HepG2 (cell line): Measurements from ENCODE around the gene RTP1. TPM values are rescaled to one million over a fixed set of nuclear protein-coding genes. Genes with fewer than 3 reads are reported as not detected.

Experiments used
- ATAC-seq: fragments of 200-7000 bp; cut with Tn5 transposase; 3 replicates; pipeline ENCODE4 v1.9.1; 2020; ENCODE audit warnings: mild to moderate bottlenecking, moderate library complexity
- BruUV-seq: library from RNA; stranded (reverse); fragments of 400-500 nt; replicated peaks from 2 replicates; lab custom pipeline; 2021; lab: Mats Ljungman, UMichigan
- CTCF ChIA-PET: fragments of 300-600 bp; formaldehyde crosslinking; extraction: SDS; loops from one replicate; lab custom pipeline; 2021; ENCODE audit warnings: low total read pairs, inconsistent platforms, low intra/inter-chr PET ratio; lab: Yijun Ruan, JAX
- POLR2A ChIA-PET: fragments of 350-600 bp; sonication (Branson Sonifier 250); formaldehyde crosslinking; loops from one replicate; lab custom pipeline; 2020; ENCODE audit warnings: antibody characterized with exemption, inconsistent platforms; lab: Yijun Ruan, JAX
- DNase-seq: peaks from one replicate; pipeline ENCODE4 v3.0.0-alpha.2; 2015; ENCODE audit warnings: low spot score
- FAIRE-seq: peaks from 3 replicates; lab custom pipeline; 2011; peaks lifted over from hg19 to GRCh38; lab: Jason Lieb, UNC
- H2AFZ ChIP-seq: one replicate; pipeline ENCODE4 v1.6.1; 2011; ENCODE audit warnings: low read length, inconsistent platforms
- H3K27ac ChIP-seq: fragments of 300-600 bp; 3 replicates; pipeline ENCODE4 v1.8.0; 2011; ENCODE audit warnings: mixed run types, mild to moderate bottlenecking, mixed read lengths, low read length, inconsistent platforms; ENCODE audit not compliant: insufficient read depth; ENCODE audit errors: extremely low read length
- H3K27me3 ChIP-seq, 2 experiments: fragments of 200-600 bp in 1 of 2; 2 replicates in 1 of 2; 3 replicates in 1 of 2; pipeline versions ENCODE4 v1.6.0 to v1.8.0; 2011; ENCODE audit warnings: low read length in 2 of 2, mild to moderate bottlenecking in 2 of 2, moderate library complexity in 2 of 2, inconsistent platforms in 1 of 2; ENCODE audit not compliant: insufficient read depth in 2 of 2, control insufficient read depth in 1 of 2
- H3K36me3 ChIP-seq, 2 experiments: fragments of 200-600 bp in 1 of 2; replicated peaks in 1 of 2; 2 replicates in 1 of 2; 3 replicates in 1 of 2; pipeline versions ENCODE4 v1.5.1 to v1.8.0; 2011; ENCODE audit warnings: low read length in 2 of 2, inconsistent platforms in 1 of 2; ENCODE audit not compliant: insufficient read depth in 2 of 2, control insufficient read depth in 1 of 2
- H3K4me1 ChIP-seq: 2 replicates; pipeline ENCODE4 v1.5.1; 2012; ENCODE audit warnings: low read length, inconsistent platforms; ENCODE audit not compliant: insufficient read depth
- H3K4me2 ChIP-seq: 2 replicates; pipeline ENCODE4 v1.6.0; 2011; ENCODE audit warnings: low read depth, low read length, inconsistent platforms
- H3K4me3 ChIP-seq, 3 experiments: fragments of 200-600 bp in 1 of 3; sonication (generic), shearing (Covaris generic) in 1 of 3; replicated peaks in 1 of 3; 2 replicates each; pipeline ENCODE4 v1.5.1; 2011 to 2016; ENCODE audit warnings: low read length in 3 of 3, inconsistent platforms in 2 of 3, low read depth in 2 of 3, mild to moderate bottlenecking in 2 of 3, control low read depth in 1 of 3, mixed read lengths in 1 of 3; ENCODE audit not compliant: insufficient read depth in 1 of 3
- H3K79me2 ChIP-seq: one replicate; pipeline ENCODE4 v1.6.1; 2011; ENCODE audit warnings: low read length, inconsistent platforms; ENCODE audit not compliant: insufficient read depth
- H3K9ac ChIP-seq: 2 replicates; pipeline ENCODE4 v1.6.0; 2011; ENCODE audit warnings: mild to moderate bottlenecking, low read depth, low read length, inconsistent platforms; ENCODE audit not compliant: insufficient read depth
- H3K9me3 ChIP-seq: 2 replicates; pipeline ENCODE4 v1.5.1; 2012; ENCODE audit warnings: mild to moderate bottlenecking, low read length
- H4K20me1 ChIP-seq: 2 replicates; pipeline ENCODE4 v1.6.0; 2011; ENCODE audit warnings: inconsistent platforms, mild to moderate bottlenecking, low read length, moderate library complexity; ENCODE audit not compliant: insufficient read depth
- RFXANK ChIP-seq: IDR thresholded peaks from 2 replicates; pipeline ENCODE4 v1.6.1; 2016
- SNAPC2 ChIP-seq: sonication (generic); formaldehyde crosslinking; IDR thresholded peaks from 2 replicates; pipeline ENCODE4 v1.8.1; 2022; ENCODE audit warnings: mild to moderate bottlenecking, missing genetic modification reagents
- ZBTB21 ChIP-seq: sonication (generic); formaldehyde crosslinking; IDR thresholded peaks from 2 replicates; pipeline ENCODE4 v1.4.0; 2020; ENCODE audit warnings: missing genetic modification reagents
- ZNF24 ChIP-seq: fragments of 450-650 bp; IDR thresholded peaks from 2 replicates; pipeline ENCODE4 v1.6.1; 2017; ENCODE audit warnings: antibody characterized with exemption, mild to moderate bottlenecking
- ZNF33A ChIP-seq: sonication (generic); formaldehyde crosslinking; IDR thresholded peaks from 2 replicates; pipeline ENCODE4 v1.5.1; 2020; ENCODE audit warnings: missing genetic modification reagents, mild to moderate bottlenecking, moderate library complexity, borderline replicate concordance
- ZNF549 ChIP-seq: sonication (generic); formaldehyde crosslinking; IDR thresholded peaks from 2 replicates; pipeline ENCODE4 v1.5.0; 2020; ENCODE audit warnings: missing genetic modification reagents
- ZNF841 ChIP-seq: sonication (generic); formaldehyde crosslinking; IDR thresholded peaks from 2 replicates; pipeline ENCODE4 v1.8.1; 2023; ENCODE audit warnings: missing genetic modification reagents, borderline replicate concordance
- WGBS: methylation state at CpG from one replicate; pipeline ENCODE4 v1.1.6; 2017; ENCODE audit warnings: low lambda C conversion rate; 5-methylcytosine and 5-hydroxymethylcytosine counted together
- in situ Hi-C: cut with HindIII; loops from 2 replicates; pipeline ENCODE4 v1.10.0; 2017; ENCODE audit warnings: low pct_unique_long_range_greater_than_20kb; ENCODE audit not compliant: extremely low pct_ligation_motif_present
- intact Hi-C: fragments of 100-400 bp; cut with micrococcal nuclease; formaldehyde crosslinking; loops from one replicate; pipeline ENCODE4 v1.10.0; 2022; ENCODE audit not compliant: unreplicated experiment
- polyA plus RNA-seq, 8 experiments: library from polyadenylated mRNA; depleted of rRNA in 3 of 8; stranded (reverse) in 7 of 8; unstranded in 1 of 8; fragments of >200 nt; fragmentation: Illumina TruSeq in 4 of 8; extraction: Trizol in 4 of 8; gene quantifications; 2 replicates each; pipeline versions ENCODE4 v1.2.1 to v1.2.3, GENCODE V29; 2011 to 2016; ENCODE audit warnings: low read depth in 4 of 8, missing spikeins in 1 of 8, mixed read lengths in 1 of 8; ENCODE audit not compliant: insufficient read depth in 1 of 8
- total RNA-seq, 5 experiments: library from RNA; depleted of rRNA; stranded (reverse); fragments of >200 nt; fragmentation: Illumina TruSeq; extraction: Trizol; gene quantifications; 2 replicates each; pipeline ENCODE4 v1.2.3, GENCODE V29; 2016; ENCODE audit warnings: low read depth in 1 of 5
- TF ChIP-seq, protein P1 (sequence below): sonication (generic); formaldehyde crosslinking; IDR thresholded peaks from 2 replicates; pipeline ENCODE4 v1.5.0; 2020; ENCODE audit warnings: mild to moderate bottlenecking, missing genetic modification reagents
- TF ChIP-seq, protein P2 (sequence below): sonication (generic); formaldehyde crosslinking; IDR thresholded peaks from 2 replicates; pipeline ENCODE4 v1.4.0; 2020; ENCODE audit warnings: mild to moderate bottlenecking, missing genetic modification reagents
- TF ChIP-seq, protein P3 (sequence below): sonication (generic); formaldehyde crosslinking; IDR thresholded peaks from 2 replicates; pipeline ENCODE4 v1.5.0; 2020; ENCODE audit warnings: missing genetic modification reagents
- TF ChIP-seq, protein P4 (sequence below): sonication (generic); formaldehyde crosslinking; IDR thresholded peaks from 2 replicates; pipeline ENCODE4 v1.8.0; 2023; ENCODE audit warnings: mild to moderate bottlenecking, missing genetic modification reagents

Gene RTP1
- total and polyA plus RNA-seq, 2 of the 13 experiments (the other 11 are each of a cell fraction or from before 2014, with no cell fraction given): not detected

DNA sequence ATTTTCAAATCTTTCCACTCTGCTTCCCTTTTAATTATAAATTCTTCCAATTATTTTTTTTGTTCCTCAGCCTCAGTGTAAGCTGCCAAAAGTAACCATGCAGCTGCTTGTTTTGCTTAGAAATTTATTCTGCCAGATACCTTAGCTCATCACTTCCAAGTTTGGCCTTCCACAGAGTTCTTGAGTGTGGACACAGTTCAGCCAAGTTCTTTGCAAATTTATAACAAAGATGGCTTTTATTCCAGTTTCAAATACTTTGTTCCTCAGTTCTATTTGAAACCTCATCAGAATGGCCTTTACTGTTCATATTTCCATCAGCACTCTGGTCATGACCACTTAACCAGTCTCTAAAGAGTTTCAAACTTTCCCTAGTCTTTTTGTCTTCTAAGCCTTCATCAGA lies 10.3 kb downstream of the RTP1 start (continued):
- TF ChIP-seq, protein P1, sequence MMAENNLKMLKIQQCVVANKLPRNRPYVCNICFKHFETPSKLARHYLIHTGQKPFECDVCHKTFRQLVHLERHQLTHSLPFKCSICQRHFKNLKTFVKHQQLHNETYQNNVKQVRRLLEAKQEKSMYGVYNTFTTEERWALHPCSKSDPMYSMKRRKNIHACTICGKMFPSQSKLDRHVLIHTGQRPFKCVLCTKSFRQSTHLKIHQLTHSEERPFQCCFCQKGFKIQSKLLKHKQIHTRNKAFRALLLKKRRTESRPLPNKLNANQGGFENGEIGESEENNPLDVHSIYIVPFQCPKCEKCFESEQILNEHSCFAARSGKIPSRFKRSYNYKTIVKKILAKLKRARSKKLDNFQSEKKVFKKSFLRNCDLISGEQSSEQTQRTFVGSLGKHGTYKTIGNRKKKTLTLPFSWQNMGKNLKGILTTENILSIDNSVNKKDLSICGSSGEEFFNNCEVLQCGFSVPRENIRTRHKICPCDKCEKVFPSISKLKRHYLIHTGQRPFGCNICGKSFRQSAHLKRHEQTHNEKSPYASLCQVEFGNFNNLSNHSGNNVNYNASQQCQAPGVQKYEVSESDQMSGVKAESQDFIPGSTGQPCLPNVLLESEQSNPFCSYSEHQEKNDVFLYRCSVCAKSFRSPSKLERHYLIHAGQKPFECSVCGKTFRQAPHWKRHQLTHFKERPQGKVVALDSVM (CRISPR knock-in tag): no peak
- TF ChIP-seq RFXANK (CRISPR knock-in tag): no peak
- TF ChIP-seq, protein P2, sequence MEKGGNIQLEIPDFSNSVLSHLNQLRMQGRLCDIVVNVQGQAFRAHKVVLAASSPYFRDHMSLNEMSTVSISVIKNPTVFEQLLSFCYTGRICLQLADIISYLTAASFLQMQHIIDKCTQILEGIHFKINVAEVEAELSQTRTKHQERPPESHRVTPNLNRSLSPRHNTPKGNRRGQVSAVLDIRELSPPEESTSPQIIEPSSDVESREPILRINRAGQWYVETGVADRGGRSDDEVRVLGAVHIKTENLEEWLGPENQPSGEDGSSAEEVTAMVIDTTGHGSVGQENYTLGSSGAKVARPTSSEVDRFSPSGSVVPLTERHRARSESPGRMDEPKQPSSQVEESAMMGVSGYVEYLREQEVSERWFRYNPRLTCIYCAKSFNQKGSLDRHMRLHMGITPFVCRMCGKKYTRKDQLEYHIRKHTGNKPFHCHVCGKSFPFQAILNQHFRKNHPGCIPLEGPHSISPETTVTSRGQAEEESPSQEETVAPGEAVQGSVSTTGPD (CRISPR knock-in tag): no peak
- TF ChIP-seq, protein P3, sequence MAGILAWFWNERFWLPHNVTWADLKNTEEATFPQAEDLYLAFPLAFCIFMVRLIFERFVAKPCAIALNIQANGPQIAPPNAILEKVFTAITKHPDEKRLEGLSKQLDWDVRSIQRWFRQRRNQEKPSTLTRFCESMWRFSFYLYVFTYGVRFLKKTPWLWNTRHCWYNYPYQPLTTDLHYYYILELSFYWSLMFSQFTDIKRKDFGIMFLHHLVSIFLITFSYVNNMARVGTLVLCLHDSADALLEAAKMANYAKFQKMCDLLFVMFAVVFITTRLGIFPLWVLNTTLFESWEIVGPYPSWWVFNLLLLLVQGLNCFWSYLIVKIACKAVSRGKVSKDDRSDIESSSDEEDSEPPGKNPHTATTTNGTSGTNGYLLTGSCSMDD: no peak
- TF ChIP-seq ZNF24: no peak
- no peak for TF ChIP-seq ZBTB21 (CRISPR knock-in tag)
- TF ChIP-seq ZNF841 (CRISPR knock-in tag): no peak
- no peak for TF ChIP-seq SNAPC2 (CRISPR knock-in tag)

DNA sequence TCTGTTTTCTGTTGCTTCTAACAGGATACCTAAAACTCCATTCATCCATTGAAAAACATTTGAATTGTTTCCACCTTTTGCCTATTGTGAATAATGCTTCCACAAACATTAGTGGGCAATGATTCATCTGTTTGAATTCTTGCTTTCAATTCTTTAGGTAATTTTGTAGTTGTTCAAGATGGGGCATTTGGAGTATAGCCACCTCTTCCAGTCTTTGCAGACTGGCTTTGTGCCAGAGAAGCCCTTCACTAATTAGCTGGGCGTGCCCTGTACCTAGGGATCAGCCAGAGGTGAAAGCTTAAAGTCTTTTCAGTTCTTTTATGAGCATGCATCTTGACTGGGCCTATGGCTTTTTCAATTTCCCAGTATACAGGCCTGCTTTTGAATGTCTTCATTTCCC lies 10.9 kb downstream of the RTP1 start:
- H3K27ac ChIP-seq: no peak overlapping the region
- H3K4me2 ChIP-seq: no peak overlapping the region
- POLR2A ChIA-PET: no interaction called here
- intact Hi-C loops (no loop called here), in situ Hi-C loops (no loop called here)
- no peak overlapping the region for H2AFZ ChIP-seq
- H3K9ac ChIP-seq: no peak overlapping the region
- DNase-seq (no peak), ATAC-seq (no peak), FAIRE-seq (no peak)
- TF ChIP-seq, protein P4, sequence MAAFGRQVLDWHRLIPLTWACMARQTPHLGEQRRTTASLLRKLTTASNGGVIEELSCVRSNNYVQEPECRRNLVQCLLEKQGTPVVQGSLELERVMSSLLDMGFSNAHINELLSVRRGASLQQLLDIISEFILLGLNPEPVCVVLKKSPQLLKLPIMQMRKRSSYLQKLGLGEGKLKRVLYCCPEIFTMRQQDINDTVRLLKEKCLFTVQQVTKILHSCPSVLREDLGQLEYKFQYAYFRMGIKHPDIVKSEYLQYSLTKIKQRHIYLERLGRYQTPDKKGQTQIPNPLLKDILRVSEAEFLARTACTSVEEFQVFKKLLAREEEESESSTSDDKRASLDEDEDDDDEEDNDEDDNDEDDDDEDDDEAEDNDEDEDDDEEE: no peak
- TF ChIP-seq ZNF33A (CRISPR knock-in tag): no peak
- no peak for TF ChIP-seq ZNF549 (CRISPR knock-in tag)
- BruUV-seq: no TSS peak
- no peaks in the 10 kb centered on the region for H3K79me2 ChIP-seq
- peaks cover 9% of the 10 kb centered on the region for H3K4me1 ChIP-seq
- peaks cover 1 to 6% of the 10 kb centered on the region in 2 experiments; a peak in 2 of 5 replicates for H3K27me3 ChIP-seq
- CTCF ChIA-PET: no interaction called here
- H3K9me3 ChIP-seq: no peaks in the 10 kb centered on the region
- no peak overlapping the region for H3K4me3 ChIP-seq
- WGBS: 0% methylated on average over 1 of the region's 1 CpG
- H4K20me1 ChIP-seq: no peaks in the 10 kb centered on the region
- H3K36me3 ChIP-seq: no peaks in the 10 kb centered on the region
